GM12801 (cell line): ENCODE data around the gene KLHL13.

ENCODE experiments used
- TF ChIP-seq, protein P1 (sequence below): IDR thresholded peaks from one replicate; pipeline ENCODE4 v1.5.1; 2011; ENCODE audit warnings: control low read depth; ENCODE audit not compliant: insufficient read length; ENCODE audit errors: extremely low read depth

KLHL13 gene

DNA sequence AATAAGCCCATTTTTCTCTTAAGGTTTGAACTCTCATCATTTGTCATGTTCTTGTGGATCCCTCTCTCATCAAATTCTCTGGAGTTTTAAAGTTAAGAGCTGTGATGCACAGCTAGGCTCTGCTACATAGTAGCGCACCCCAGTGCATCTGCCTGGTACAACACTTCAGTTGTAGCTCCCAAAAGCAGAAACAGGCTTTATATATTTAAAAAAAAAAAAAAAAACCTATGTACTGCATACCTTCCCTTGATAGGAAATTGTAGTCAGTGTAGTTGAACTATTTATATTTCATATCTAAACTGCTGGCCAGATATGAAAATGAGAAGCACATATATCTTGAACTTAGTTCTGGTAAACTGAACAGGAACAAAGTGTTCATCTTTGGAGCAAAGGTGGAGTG, 131.4 kb downstream of the KLHL13 start:
- TF ChIP-seq, protein P1, sequence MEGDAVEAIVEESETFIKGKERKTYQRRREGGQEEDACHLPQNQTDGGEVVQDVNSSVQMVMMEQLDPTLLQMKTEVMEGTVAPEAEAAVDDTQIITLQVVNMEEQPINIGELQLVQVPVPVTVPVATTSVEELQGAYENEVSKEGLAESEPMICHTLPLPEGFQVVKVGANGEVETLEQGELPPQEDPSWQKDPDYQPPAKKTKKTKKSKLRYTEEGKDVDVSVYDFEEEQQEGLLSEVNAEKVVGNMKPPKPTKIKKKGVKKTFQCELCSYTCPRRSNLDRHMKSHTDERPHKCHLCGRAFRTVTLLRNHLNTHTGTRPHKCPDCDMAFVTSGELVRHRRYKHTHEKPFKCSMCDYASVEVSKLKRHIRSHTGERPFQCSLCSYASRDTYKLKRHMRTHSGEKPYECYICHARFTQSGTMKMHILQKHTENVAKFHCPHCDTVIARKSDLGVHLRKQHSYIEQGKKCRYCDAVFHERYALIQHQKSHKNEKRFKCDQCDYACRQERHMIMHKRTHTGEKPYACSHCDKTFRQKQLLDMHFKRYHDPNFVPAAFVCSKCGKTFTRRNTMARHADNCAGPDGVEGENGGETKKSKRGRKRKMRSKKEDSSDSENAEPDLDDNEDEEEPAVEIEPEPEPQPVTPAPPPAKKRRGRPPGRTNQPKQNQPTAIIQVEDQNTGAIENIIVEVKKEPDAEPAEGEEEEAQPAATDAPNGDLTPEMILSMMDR, result no peak

DNA sequence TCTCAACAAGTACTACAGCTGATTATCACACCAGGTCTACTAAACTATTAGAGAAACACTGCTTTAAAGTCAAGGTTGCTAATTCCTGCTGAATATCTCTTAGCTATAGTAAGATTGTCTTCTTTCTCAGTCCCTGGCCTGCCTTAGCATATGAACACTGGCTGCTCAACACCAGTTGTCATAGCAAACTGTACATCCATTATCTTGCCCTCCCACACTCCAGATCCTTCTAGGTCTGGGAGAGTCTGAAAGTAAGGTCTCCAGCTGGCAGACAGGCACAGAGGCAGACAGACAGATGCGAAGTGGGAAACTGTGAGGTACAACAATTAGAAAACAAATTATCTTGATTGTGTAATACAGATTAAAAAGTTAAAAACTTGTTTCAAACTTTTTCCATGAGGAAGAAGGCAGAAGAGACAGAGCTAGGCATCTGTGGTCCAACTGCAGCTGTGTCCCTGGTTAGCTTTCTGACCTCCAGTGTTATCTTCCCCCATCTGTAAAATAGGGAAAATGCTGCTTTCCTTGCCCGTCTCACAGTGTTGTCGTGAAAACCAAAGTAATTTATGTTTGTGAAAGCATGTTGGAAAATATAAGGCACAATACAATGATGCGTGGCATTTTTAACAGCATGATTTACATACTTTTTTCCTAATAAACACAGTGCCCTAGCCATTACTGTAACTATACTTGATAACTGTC, 133.8 kb downstream of the KLHL13 start:
- TF ChIP-seq, protein P1, result no peak

DNA sequence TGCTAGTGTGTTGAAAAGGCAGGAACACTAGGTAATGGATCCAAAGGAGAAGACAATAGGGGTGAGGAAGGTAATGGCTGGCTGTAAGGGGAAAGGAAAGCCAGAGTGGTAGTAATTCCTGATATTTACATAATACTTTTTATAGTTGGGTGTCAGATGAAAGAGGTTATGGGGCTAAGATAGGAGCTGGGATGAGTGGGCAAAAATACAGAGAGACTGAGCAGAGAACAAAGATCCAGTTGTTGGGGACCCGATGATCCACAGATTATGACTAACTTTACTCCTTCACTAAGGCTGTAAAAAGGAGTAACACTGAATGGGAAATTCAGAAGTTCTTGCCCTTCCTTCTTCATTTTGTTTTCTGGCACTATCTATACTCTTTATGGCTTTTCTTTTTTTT, 138.2 kb downstream of the KLHL13 start:
- TF ChIP-seq, protein P1, result no peak

DNA sequence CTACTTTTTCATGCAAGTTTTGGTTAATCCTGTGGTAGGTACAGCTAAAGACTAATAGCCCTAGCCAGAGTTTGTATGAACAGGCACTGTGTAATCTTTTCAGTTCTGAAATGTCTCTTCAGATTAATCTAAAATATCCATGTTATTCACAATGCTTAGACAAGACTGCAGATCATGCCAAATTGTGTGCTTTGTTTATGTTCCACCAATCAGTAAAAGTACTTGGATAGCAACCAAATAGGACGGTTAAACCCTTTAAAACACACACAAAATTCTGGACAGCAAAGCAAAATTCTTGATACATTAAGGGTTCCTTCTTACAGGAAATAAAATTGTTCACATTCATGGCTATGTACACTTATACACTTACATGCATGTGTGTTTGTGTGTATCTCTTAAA, 139.1 kb downstream of the KLHL13 start:
- TF ChIP-seq, protein P1, result no peak

DNA sequence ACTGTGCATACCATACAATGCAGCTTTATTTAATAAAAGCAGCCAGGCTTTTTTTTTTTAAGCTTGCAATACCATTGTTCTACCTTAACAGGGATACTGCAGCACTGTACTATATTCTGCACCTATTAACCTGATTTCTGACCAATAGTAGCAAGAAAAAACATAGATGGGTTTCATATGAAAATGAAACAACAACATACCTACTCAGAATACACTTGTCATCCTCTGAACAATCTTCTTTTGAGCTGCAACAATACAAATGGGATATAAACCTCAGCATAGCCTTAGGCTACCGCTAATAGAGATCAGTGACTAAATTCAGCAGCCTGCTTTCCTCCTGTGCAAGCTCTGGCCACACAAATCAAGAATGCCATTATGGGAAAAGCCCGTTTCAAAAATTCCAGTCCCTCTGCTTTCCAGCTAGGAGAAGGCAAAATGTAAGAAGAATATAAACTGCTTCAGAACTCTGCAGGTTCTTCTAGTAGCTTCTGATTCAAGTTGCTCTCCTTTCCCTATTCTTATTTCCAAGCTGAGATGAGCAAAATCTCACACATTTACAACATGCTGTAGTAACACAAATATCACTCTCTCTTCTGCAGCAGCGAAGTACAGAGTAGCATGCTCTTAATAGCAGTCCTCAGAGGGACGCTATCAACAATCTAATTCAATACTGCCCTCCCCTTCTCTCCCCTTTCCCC, 143.4 kb downstream of the KLHL13 start:
- TF ChIP-seq, protein P1, result no peak

DNA sequence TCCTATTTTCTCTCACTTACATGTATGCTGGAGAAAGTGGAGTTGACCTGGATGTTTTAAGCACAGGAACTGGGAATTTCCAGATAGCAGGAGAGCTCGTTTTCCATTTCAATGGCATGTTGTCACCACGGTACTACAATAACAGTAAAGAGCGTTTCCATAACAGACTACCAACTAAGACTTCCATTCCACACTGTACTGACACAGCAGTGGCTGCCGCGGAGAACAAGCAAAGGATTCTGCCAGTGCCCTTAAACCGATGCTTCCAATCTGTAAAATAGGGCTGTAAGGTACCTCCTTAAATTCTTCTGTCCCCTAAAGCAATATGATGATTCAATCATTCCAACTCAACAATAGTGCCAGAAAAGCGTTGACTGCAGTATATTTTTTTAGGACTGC, 143.9 kb downstream of the KLHL13 start:
- TF ChIP-seq, protein P1, result no peak

DNA sequence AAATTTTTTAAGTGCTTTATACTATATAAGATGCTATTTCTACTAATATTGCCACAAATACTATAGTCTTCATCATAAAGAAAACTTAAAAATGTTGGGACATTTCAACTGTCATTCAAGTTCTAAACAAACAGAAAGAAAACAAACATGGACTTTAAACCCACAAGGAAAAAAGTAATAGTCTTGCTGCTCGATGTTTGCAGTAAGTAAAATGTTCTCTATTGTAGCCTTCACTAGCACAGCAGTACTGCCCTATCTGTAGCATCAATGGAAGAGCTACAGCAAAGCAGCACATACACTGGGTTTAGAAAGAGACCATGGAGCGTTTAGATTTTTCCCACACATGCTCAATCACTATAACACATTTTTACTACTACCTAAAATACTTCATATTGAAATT, 146.8 kb downstream of the KLHL13 start:
- TF ChIP-seq, protein P1, result no peak
